Upper lobe of right lung (tissue), 1 donor: ENCODE measurements around the gene PRKCA. TPM values are rescaled to one million over a fixed set of nuclear protein-coding genes. Genes with fewer than 3 reads are reported as not detected.

Source experiments
- ATAC-seq: fragments of 200-7000 bp; cut with Tn5 transposase; one replicate; pipeline ENCODE4 v1.9.1; 2020; ENCODE audit warnings: mild to moderate bottlenecking, moderate library complexity
- DNase-seq: peaks from one replicate; pipeline ENCODE4 v3.0.0-alpha.2; 2020
- H3K27ac ChIP-seq: fragments of 200-600 bp; one replicate; pipeline ENCODE4 v1.8.0; 2022
- H3K27me3 ChIP-seq: fragments of 200-600 bp; one replicate; pipeline ENCODE4 v1.8.0; 2022; ENCODE audit warnings: mild to moderate bottlenecking
- H3K36me3 ChIP-seq: fragments of 200-600 bp; one replicate; pipeline ENCODE4 v1.8.0; 2022
- H3K4me1 ChIP-seq: fragments of 200-600 bp; one replicate; pipeline ENCODE4 v1.8.0; 2022
- H3K4me3 ChIP-seq: fragments of 200-600 bp; one replicate; pipeline ENCODE4 v1.8.0; 2022; ENCODE audit warnings: mild to moderate bottlenecking
- H3K9me3 ChIP-seq: fragments of 200-600 bp; one replicate; pipeline ENCODE4 v1.8.0; 2022
- CTCF ChIP-seq: fragments of 200-600 bp; IDR thresholded peaks from one replicate; pipeline ENCODE4 v1.8.0; 2022; ENCODE audit warnings: antibody characterized with exemption
- intact Hi-C: fragments of 100-400 bp; cut with DNase I; formaldehyde crosslinking; loops from one replicate; pipeline ENCODE4 v1.11.0; 2022
- total RNA-seq: library from RNA; stranded (reverse); fragmentation: NEBNext Ultra II Directional; extraction: Animal tissue kit (Norgen Biotek cat#: 25700); gene quantifications from one replicate; pipeline ENCODE4 v1.2.1, GENCODE V29; 2021
- donor health status: DM: no; HTN: yes; CAD: no; lungs with severe emphysema.

The PRKCA gene
- total RNA-seq, 1 donor from 2014 or later = 43.4 TPM

GRCh38 chr17:66789961-66790437 lies 487.6 kb downstream of the PRKCA start:
- intact Hi-C loops = no loop called here
- TF ChIP-seq CTCF = no peak
- H3K36me3 ChIP-seq = peaks cover 38% of the 10 kb centered on the region
- H3K27me3 ChIP-seq = no peaks in the 10 kb centered on the region
- DNase-seq (no peak), ATAC-seq (no peak)
- no peak overlapping the region for H3K27ac ChIP-seq
- H3K9me3 ChIP-seq = no peaks in the 10 kb centered on the region
- peaks cover 4% of the 10 kb centered on the region for H3K4me1 ChIP-seq
- no peak overlapping the region for H3K4me3 ChIP-seq

GRCh38 chr17:66790501-66791061 lies 488.2 kb downstream of the PRKCA start:
- intact Hi-C loops = no loop called here
- no peak for TF ChIP-seq CTCF
- DNase-seq (no peak), ATAC-seq (no peak)
- no peaks in the 10 kb centered on the region for H3K27me3 ChIP-seq
- H3K36me3 ChIP-seq = peaks cover 38% of the 10 kb centered on the region
- peaks cover 4% of the 10 kb centered on the region for H3K4me1 ChIP-seq
- H3K9me3 ChIP-seq = no peaks in the 10 kb centered on the region
- H3K27ac ChIP-seq = no peak overlapping the region
- H3K4me3 ChIP-seq = no peak overlapping the region

- Histone ChIP-seq H3K4me1 (peaks cover 4% of the 10 kb centered on the region), H3K9me3 (no peaks in the 10 kb centered on the region), H3K36me3 (peaks cover 38% of the 10 kb centered on the region), H3K27me3 (no peaks in the 10 kb centered on the region), H3K27ac (no peak overlapping the region), H3K4me3 (no peak overlapping the region)
- no peak for TF ChIP-seq CTCF
- ATAC-seq (peak; percentile 79), DNase-seq (no peak)
- intact Hi-C loops = no loop called here
Measured at GRCh38 chr17:66791347-66791746, 488.9 kb downstream of the PRKCA start.

GRCh38 chr17:66793814-66794213 lies 491.4 kb downstream of the PRKCA start:
- DNase-seq = no peak
- TF ChIP-seq CTCF = no peak
- ATAC-seq = no peak
- Histone ChIP-seq H3K27me3 (no peaks in the 10 kb centered on the region), H3K4me1 (peaks cover 4% of the 10 kb centered on the region), H3K9me3 (no peaks in the 10 kb centered on the region), H3K27ac (no peak overlapping the region), H3K4me3 (no peak overlapping the region), H3K36me3 (peaks cover 16% of the 10 kb centered on the region)
- intact Hi-C loops = no loop called here

GRCh38 chr17:66795486-66795885 lies 493.1 kb downstream of the PRKCA start:
- no peaks in the 10 kb centered on the region for H3K27me3 ChIP-seq
- H3K9me3 ChIP-seq = no peaks in the 10 kb centered on the region
- no peak for ATAC-seq
- H3K27ac ChIP-seq = no peak overlapping the region
- intact Hi-C loops = no loop called here
- peaks cover under 1% of the 10 kb centered on the region for H3K36me3 ChIP-seq
- no peak for DNase-seq
- TF ChIP-seq CTCF = no peak
- H3K4me1 ChIP-seq = peaks cover 2% of the 10 kb centered on the region
- no peak overlapping the region for H3K4me3 ChIP-seq
